NCI-H2081 treated with DMSO at 0.1 percent for 48 hours (cell line): ENCODE measurements around the gene RCBTB2.
A peak's percentile ranks its signal among the peaks of the same experiment; 100 is the strongest.

Source experiments
- DNase-seq: peaks from one replicate; lab custom pipeline; 2025; lab: John Stamatoyannopoulos, UW

The RCBTB2 gene

GRCh38 chr13:48530833-48531232 is 2.0 kb downstream of the RCBTB2 start:
- DNase-seq = no peak

GRCh38 chr13:48528720-48529119 is 4.2 kb downstream of the RCBTB2 start:
- no peak for DNase-seq

GRCh38 chr13:48527955-48528354 is 4.9 kb downstream of the RCBTB2 start:
- no peak for DNase-seq

- no peak for DNase-seq
Observed at GRCh38 chr13:48526286-48526685, 6.6 kb downstream of the RCBTB2 start.

DNA sequence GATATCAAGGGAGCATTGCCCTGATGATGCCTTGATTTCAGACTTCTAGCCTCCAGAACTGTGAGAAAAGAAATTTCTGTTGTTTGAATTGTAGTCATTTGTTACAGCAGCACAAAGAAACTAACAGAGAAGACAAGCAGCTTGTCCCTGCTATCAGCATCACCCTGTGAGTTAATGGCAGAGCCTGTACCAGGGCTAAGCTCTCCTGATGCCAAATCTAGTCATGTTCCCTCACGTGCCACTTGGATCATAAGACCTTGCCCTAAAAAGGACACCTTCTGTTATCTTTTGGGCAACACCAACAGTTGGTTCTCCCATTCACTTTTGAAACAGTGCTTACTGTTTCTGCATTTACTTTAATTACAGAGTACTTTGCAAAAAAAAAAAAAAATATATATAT is 14.8 kb downstream of the RCBTB2 start:
- no peak for DNase-seq

- DNase-seq = no peak
Observed at GRCh38 chr13:48515732-48516131, 17.1 kb downstream of the RCBTB2 start.

DNA sequence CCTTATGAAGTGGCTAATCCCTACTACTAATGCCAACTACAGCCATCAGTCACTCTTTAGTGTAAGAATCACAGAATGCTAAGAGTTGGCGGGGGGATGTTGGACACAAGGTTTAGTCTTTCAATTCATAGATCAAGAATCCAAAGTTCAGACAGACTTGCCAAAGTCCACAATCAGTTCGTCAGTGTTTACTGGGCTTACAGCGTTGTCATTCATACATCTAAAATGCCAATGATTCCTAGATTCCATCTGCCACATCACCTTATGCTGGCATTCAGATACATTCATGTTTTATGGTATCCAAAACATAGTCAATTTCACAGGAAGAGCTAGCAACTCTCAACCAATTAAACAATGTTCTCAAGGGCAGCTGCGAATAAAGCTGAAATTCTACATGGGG is 18.1 kb downstream of the RCBTB2 start:
- DNase-seq = no peak

DNA sequence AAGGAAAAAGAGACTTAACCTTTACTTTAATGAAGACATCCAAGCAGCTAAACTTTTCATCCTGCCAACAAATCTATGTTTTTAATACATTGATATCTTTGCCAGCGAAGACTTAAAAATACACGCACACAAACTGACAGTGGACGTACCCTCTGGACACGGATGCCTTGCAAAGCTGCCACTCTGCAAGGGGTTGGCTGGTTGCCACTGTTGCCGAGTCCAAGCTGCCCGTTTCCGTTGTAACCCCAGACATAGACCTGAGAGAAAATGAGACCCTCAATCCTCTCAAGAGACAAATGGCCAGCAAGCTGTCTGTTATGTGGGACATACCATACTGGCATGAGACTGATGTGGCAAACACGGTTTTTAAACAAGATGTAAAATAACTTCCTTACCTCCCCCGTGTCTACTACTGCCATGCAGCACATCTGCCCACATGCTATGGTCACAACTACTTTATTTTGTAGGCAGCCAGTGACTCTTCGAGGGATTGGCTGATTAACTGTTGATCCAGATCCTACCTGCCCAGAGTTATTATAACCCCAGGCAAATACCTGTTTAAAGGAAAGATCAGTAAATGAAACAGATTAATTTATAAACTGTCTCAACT is 21.2 kb downstream of the RCBTB2 start:
- no peak for DNase-seq

DNA sequence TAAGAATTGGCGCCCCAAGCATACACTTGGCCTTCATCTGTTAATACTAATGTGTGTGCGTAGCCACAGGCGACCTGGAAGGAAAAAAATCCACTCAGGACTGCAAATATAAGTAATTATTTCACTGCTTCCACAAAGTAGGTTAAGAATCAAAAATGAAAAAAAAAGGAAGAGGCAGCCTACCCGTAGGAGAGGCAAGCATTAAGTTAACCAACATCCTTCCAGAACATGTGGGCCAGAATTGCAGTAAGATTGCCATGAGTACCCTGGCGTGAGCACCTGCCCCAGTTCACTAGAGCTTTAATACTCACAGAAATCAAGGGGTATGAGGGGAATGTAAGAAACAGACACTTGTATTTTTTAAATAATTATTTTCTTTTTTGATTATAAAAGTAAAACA is 22.2 kb downstream of the RCBTB2 start:
- DNase-seq = no peak

DNA sequence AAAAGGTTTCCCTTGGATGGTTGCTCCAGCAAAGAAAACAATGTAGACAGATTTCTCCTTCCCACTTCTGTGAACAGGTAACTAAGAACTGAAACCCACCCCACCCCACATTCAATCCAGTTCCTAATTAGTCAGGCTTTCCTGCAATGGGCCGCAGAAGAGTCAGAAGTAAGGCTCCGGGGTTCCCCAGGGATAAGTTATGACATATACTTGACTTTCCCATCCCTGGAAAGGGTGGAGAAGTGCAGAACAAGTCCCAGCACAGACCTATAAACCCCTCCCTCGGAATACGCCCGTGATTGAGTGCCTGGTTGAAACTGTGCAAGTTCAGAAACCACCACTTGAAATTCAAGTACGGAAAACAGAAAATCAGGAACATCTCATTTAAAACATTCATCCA is 24.9 kb downstream of the RCBTB2 start:
- no peak for DNase-seq

- no peak for DNase-seq
Observed at GRCh38 chr13:48507021-48507420, 25.9 kb downstream of the RCBTB2 start.

GRCh38 chr13:48506092-48506701 is 26.7 kb downstream of the RCBTB2 start:
- no peak for DNase-seq

DNA sequence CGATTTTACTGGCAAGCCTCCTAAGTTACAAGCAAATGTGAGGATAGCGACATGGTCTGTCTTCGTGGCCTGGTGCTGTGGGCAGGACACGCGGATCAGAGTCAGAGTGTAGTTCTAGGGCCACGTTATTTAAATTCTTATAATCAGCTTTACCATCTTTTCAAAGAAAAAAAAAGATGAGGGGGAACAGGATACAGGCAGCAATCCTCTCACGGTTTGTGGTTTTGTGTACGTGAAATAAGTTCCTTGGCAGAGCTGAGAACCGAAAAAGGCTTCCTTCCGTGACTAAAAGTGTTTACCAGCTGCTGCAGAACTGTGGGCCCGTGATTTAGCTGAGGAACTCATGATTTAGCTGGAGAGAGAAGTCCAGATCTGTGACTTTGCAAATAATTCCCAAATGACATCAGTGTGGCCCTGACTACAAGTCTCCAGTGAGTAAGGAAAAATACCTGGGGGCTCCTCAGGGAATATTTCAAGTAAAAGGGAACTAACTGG is 27.2 kb downstream of the RCBTB2 start:
- no peak for DNase-seq

GRCh38 chr13:48505012-48505411 is 27.9 kb downstream of the RCBTB2 start:
- DNase-seq = no peak

DNA sequence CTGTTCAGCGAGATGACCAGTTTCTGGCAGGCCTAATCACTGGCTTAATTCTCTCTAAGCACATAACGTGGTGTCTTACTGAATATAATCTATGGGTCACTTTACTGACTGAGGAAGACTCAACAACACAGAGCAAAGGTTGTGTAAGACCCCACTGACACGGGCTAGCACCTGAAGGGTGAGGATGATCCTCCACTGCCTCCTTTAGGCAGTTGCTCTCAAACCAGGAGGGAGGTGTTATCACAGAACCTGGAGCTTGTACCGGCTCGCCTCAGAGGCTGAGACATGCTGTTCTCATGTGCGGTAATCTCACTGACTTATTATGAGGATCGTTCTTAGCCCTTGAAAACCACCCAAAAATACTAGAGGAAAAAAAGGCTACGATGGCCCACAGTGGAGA is 28.3 kb downstream of the RCBTB2 start:
- no peak for DNase-seq

- no peak for DNase-seq
Observed at GRCh38 chr13:48502601-48503319, 30.1 kb downstream of the RCBTB2 start.

- no peak for DNase-seq
Observed at GRCh38 chr13:48501705-48502104, 31.2 kb downstream of the RCBTB2 start.

GRCh38 chr13:48500652-48501197 is 32.2 kb downstream of the RCBTB2 start:
- no peak for DNase-seq

DNA sequence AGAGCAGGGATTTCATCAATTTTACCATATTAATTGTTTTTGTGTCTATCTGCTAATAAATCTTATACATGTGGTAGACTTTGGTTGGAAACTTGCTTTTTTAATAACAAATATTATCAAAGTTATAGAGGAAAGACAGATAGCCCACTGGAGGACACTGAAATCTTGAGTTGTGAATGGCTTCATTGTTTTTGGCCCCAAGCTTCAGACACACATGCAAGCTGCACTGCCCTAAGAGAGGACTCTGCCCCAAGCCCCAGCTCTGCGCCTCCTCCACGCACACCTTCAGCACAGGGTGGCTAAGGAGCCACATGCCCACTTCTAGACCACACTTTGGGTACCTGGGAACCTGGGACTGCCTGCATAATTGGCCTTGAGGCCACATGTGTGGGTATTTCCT is 35.2 kb downstream of the RCBTB2 start:
- DNase-seq = no peak

DNA sequence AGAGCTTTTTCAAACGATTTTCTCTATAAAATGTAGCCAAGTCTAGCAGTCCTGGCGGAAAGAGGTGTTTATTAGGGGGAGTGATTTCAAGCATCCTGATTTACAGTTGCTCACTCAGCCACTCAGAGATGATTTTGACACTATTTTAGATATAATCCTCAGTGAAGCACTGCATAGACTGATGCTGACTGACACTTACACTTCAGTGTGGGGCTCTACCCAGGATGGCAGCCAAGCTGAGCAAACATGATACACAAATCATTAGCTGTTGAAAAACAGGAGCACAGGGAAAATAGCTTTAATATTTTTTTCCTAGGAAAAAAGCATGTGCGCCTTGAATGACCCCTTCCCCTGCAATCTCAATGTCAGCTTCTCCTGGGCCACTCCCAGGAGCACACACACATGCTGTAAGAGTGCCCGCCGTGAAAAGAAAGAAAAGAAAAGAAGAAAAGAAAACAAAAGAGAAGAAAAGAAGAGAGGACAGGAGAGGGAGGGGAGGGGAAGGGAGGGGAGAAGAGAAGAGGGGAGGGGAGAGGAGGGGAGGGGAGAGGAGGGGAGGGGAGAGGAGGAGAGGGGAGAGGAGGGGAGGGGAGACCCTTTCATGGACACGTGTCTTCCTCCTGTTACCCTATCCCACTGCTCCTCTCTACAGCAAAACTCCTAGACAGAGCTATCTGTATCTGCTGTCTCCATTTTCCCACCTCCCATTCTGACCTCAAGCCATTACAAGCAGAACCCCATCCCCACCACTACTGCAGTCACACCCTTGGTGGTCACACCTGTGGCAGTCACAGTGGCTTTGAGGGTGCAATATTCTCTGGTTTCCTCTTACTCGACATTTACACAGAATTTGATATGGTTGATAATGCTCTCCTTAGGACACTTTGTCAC is 36.4 kb downstream of the RCBTB2 start:
- DNase-seq = no peak

- no peak for DNase-seq
Observed at GRCh38 chr13:48494874-48495273, 38.0 kb downstream of the RCBTB2 start.

DNA sequence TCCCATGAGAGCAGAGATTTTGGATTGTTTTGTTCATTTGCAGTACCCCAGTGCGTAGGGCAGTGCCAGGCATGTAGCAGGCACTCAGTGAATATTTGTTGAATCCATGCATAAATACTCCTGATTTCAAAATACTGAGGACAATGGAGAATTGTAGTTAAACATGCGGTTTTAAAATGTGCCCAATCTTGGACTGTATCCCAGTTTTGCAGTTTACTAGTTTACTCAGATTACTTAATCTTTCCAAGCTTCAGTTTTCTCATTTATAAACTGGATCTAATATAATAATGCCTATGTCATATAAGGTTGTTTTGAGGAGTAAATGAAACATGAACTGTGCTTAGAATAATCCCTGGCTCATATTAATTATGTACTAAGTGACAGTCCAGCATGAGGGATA is 39.0 kb downstream of the RCBTB2 start:
- DNase-seq = peak; percentile 10
